ENCODE results near the gene CERS2. TPM values are rescaled to one million over a fixed set of nuclear protein-coding genes. Genes with fewer than 3 reads are reported as not detected.

Gene CERS2
- total RNA-seq, 1 donor from 2014 or later, result 189 TPM

DNA sequence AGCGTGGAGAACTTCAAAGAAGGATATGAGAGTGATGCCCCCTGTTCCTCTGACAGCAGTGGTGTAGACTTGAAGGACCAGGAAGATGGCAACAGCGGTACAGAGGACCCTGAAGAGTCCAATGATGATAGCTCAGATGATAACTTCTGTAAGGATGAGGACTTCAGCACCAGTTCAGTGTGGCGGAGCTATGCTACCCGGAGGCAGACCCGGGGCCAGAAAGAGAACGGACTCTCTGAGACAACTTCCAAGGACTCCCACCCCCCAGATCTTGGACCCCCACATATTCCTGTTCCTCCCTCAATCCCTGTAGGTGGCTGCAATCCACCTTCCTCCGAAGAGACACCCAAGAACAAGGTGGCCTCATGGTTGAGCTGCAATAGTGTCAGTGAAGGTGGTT lies 14.0 kb downstream of the CERS2 start:
- no peak overlapping the region for H3K27ac ChIP-seq (ENCODE audit: low read depth, low read length)
- no peak for FAIRE-seq
- no peaks in the 10 kb centered on the region for H3K27me3 ChIP-seq (ENCODE audit: insufficient read depth, low read length)
- peaks cover 47% of the 10 kb centered on the region for H3K36me3 ChIP-seq (ENCODE audit: insufficient read depth, low read length)
- H3K4me3 ChIP-seq (ENCODE audit: insufficient read depth, low read depth, low read length), result no peak overlapping the region
- H3K27ac Mint-ChIP-seq (ENCODE audit: unreplicated experiment), result no peak overlapping the region
- no peak overlapping the region for H3K9ac ChIP-seq (ENCODE audit: low read length)
- no peak overlapping the region for H3K4me2 ChIP-seq (ENCODE audit: low read length)
- H3K27me3 Mint-ChIP-seq (ENCODE audit: low read depth, unreplicated experiment), result no peaks in the 10 kb centered on the region
- H3K79me2 ChIP-seq (ENCODE audit: insufficient read depth, low read length), result no peaks in the 10 kb centered on the region
- H2AFZ ChIP-seq (ENCODE audit: low read depth, low read length), result no peak overlapping the region
- peaks cover 11% of the 10 kb centered on the region for H4K20me1 ChIP-seq (ENCODE audit: insufficient read depth, low read length)
- H3K36me3 Mint-ChIP-seq (ENCODE audit: low read depth, unreplicated experiment), result peaks cover 36% of the 10 kb centered on the region
- no peaks in the 10 kb centered on the region for H3K4me1 Mint-ChIP-seq (ENCODE audit: low read depth, unreplicated experiment)
- TF ChIP-seq, protein P1, sequence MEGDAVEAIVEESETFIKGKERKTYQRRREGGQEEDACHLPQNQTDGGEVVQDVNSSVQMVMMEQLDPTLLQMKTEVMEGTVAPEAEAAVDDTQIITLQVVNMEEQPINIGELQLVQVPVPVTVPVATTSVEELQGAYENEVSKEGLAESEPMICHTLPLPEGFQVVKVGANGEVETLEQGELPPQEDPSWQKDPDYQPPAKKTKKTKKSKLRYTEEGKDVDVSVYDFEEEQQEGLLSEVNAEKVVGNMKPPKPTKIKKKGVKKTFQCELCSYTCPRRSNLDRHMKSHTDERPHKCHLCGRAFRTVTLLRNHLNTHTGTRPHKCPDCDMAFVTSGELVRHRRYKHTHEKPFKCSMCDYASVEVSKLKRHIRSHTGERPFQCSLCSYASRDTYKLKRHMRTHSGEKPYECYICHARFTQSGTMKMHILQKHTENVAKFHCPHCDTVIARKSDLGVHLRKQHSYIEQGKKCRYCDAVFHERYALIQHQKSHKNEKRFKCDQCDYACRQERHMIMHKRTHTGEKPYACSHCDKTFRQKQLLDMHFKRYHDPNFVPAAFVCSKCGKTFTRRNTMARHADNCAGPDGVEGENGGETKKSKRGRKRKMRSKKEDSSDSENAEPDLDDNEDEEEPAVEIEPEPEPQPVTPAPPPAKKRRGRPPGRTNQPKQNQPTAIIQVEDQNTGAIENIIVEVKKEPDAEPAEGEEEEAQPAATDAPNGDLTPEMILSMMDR (IDR thresholded peaks at IDR 0.05; ENCODE audit: insufficient read depth, low read depth, low read length), result no peak
- TF ChIP-seq EZH2 (IDR thresholded peaks at IDR 0.05; ENCODE audit: insufficient read depth, low read length), result no peak
- no peaks in the 10 kb centered on the region for H3K9me3 ChIP-seq (ENCODE audit: insufficient read depth, low read depth, low read length)
- no peaks in the 10 kb centered on the region for H3K4me1 ChIP-seq (ENCODE audit: insufficient read depth, low read length)
- no peaks in the 10 kb centered on the region for H3K9me3 Mint-ChIP-seq (ENCODE audit: unreplicated experiment)
- no peak overlapping the region for H3K4me3 Mint-ChIP-seq (ENCODE audit: unreplicated experiment)
- no peak for DNase-seq (ENCODE audit: low read depth)

DNA sequence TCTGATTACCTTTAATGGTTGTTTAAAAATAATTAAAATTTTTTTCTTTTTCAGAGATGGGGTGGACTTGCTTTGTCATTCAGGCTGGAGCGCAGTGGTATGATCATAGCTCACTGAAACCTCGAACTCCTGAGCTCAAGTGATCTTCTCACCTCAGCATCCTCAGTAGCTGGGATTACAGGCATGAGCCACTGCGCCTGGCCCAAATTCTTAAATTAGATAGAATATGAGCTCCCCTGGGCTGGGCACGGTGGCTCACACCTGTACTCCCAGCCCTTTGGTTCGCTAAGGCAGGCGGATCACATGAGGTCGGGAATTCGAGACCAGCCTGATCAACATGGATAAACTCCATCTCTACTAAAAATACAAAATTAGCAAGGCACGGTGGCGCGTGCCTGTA lies 17.0 kb downstream of the CERS2 start:
- peaks cover 35% of the 10 kb centered on the region for H3K36me3 ChIP-seq (ENCODE audit: insufficient read depth, low read length)
- no peaks in the 10 kb centered on the region for H3K9me3 Mint-ChIP-seq (ENCODE audit: unreplicated experiment)
- no peak overlapping the region for H3K4me3 ChIP-seq (ENCODE audit: insufficient read depth, low read depth, low read length)
- H3K27me3 Mint-ChIP-seq (ENCODE audit: low read depth, unreplicated experiment), result no peaks in the 10 kb centered on the region
- H3K27me3 ChIP-seq (ENCODE audit: insufficient read depth, low read length), result no peaks in the 10 kb centered on the region
- H3K27ac ChIP-seq (ENCODE audit: low read depth, low read length), result no peak overlapping the region
- H3K9me3 ChIP-seq (ENCODE audit: insufficient read depth, low read depth, low read length), result no peaks in the 10 kb centered on the region
- H3K36me3 Mint-ChIP-seq (ENCODE audit: low read depth, unreplicated experiment), result peaks cover 20% of the 10 kb centered on the region
- FAIRE-seq (no peak), DNase-seq (ENCODE audit: low read depth) (no peak)
- no peak overlapping the region for H3K27ac Mint-ChIP-seq (ENCODE audit: unreplicated experiment)
- no peaks in the 10 kb centered on the region for H4K20me1 ChIP-seq (ENCODE audit: insufficient read depth, low read length)
- no peak overlapping the region for H3K4me2 ChIP-seq (ENCODE audit: low read length)
- H3K4me3 Mint-ChIP-seq (ENCODE audit: unreplicated experiment), result no peak overlapping the region
- no peak overlapping the region for H2AFZ ChIP-seq (ENCODE audit: low read depth, low read length)
- no peaks in the 10 kb centered on the region for H3K79me2 ChIP-seq (ENCODE audit: insufficient read depth, low read length)
- no peaks in the 10 kb centered on the region for H3K4me1 ChIP-seq (ENCODE audit: insufficient read depth, low read length)
- TF ChIP-seq, protein P1 (IDR thresholded peaks at IDR 0.05; ENCODE audit: insufficient read depth, low read depth, low read length), result no peak
- no peak for TF ChIP-seq EZH2 (IDR thresholded peaks at IDR 0.05; ENCODE audit: insufficient read depth, low read length)
- no peak overlapping the region for H3K9ac ChIP-seq (ENCODE audit: low read length)
- H3K4me1 Mint-ChIP-seq (ENCODE audit: low read depth, unreplicated experiment), result no peaks in the 10 kb centered on the region

DNA sequence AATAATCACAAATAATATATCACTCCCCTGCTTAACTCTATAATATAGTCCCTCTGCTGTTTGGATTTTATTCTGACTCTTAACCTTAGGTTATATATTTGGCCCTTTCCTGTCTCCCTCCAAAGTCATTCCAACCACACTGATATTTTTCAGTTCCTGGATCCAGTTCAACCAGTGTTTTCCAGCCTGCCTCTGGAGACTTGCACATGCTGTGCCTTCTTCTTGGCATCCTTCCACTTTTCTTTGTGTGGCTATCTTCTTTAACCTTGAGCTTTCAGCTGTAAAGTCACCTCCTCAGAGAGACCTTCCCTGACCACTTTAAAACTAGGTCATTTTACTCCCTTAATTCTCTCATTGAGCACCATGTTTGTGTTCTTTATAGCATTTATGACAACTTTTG lies 19.4 kb downstream of the CERS2 start:
- TF ChIP-seq EZH2 (IDR thresholded peaks at IDR 0.05; ENCODE audit: insufficient read depth, low read length), result no peak
- TF ChIP-seq, protein P1 (IDR thresholded peaks at IDR 0.05; ENCODE audit: insufficient read depth, low read depth, low read length), result no peak
- H3K36me3 ChIP-seq (ENCODE audit: insufficient read depth, low read length), result peaks cover 33% of the 10 kb centered on the region

More for the DNA sequence above, 19.4 kb downstream of the CERS2 start:
- peaks cover 22% of the 10 kb centered on the region for H3K36me3 Mint-ChIP-seq (ENCODE audit: low read depth, unreplicated experiment)
- H3K4me1 Mint-ChIP-seq (ENCODE audit: low read depth, unreplicated experiment), result no peaks in the 10 kb centered on the region
- H3K27ac ChIP-seq (ENCODE audit: low read depth, low read length), result no peak overlapping the region
- H3K79me2 ChIP-seq (ENCODE audit: insufficient read depth, low read length), result no peaks in the 10 kb centered on the region
- no peak overlapping the region for H3K4me2 ChIP-seq (ENCODE audit: low read length)
- no peak overlapping the region for H3K4me3 Mint-ChIP-seq (ENCODE audit: unreplicated experiment)
- FAIRE-seq (no peak), DNase-seq (ENCODE audit: low read depth) (no peak)
- no peak overlapping the region for H3K4me3 ChIP-seq (ENCODE audit: insufficient read depth, low read depth, low read length)
- H3K9me3 ChIP-seq (ENCODE audit: insufficient read depth, low read depth, low read length), result no peaks in the 10 kb centered on the region
- no peaks in the 10 kb centered on the region for H3K9me3 Mint-ChIP-seq (ENCODE audit: unreplicated experiment)
- H3K9ac ChIP-seq (ENCODE audit: low read length), result no peak overlapping the region
- H2AFZ ChIP-seq (ENCODE audit: low read depth, low read length), result no peak overlapping the region
- no peaks in the 10 kb centered on the region for H3K4me1 ChIP-seq (ENCODE audit: insufficient read depth, low read length)
- no peaks in the 10 kb centered on the region for H3K27me3 Mint-ChIP-seq (ENCODE audit: low read depth, unreplicated experiment)
- no peaks in the 10 kb centered on the region for H3K27me3 ChIP-seq (ENCODE audit: insufficient read depth, low read length)
- H4K20me1 ChIP-seq (ENCODE audit: insufficient read depth, low read length), result no peaks in the 10 kb centered on the region
- H3K27ac Mint-ChIP-seq (ENCODE audit: unreplicated experiment), result peak overlapping the region; percentile 4

Measured in astrocyte (in vitro differentiated cells and primary cell).